ENCODE data around the gene TEX44. TPM values are rescaled to one million over a fixed set of nuclear protein-coding genes. Genes with fewer than 3 reads are reported as not detected.

Gene TEX44
- total and polyA plus RNA-seq, 9 donors, result not detected

GRCh38 chr2:231633241-231633976 lies 40.7 kb downstream of the TEX44 start:
- H3K36me3 ChIP-seq (ENCODE audit: control insufficient read depth, insufficient read depth, low read length), result no peaks in the 10 kb centered on the region
- peak overlapping the region; percentile 57 for H3K27ac ChIP-seq (ENCODE audit: low read length)
- 64% methylated on average over 9 of the region's 13 CpGs for WGBS (ENCODE audit: insufficient coverage)

GRCh38 chr2:231634412-231634811 lies 41.7 kb downstream of the TEX44 start:
- peak overlapping the region; percentile 84 for H3K27ac ChIP-seq (ENCODE audit: low read length)
- H3K27me3 ChIP-seq (ENCODE audit: control insufficient read depth, insufficient read depth, low read length), result no peaks in the 10 kb centered on the region
- WGBS (ENCODE audit: insufficient coverage), result no CpG with 5 or more reads among the region's 2 CpGs

More at GRCh38 chr2:231633241-231633976, 40.7 kb downstream of the TEX44 start:
- Histone ChIP-seq H3K4me3 (ENCODE audit: low read length) (no peak overlapping the region), H3K9me3 (replicated peaks; ENCODE audit: control insufficient read depth, low read depth, low read length) (no peaks in the 10 kb centered on the region), H3K4me1 (ENCODE audit: control insufficient read depth, insufficient read depth, low read length) (peaks cover 16% of the 10 kb centered on the region), H3K27me3 (ENCODE audit: control insufficient read depth, insufficient read depth, low read length) (no peaks in the 10 kb centered on the region)
- DNase-seq, result no peak

GRCh38 chr2:231634951-231635875 lies 42.5 kb downstream of the TEX44 start:
- 60% methylated on average over 1 of the region's 8 CpGs for WGBS (ENCODE audit: insufficient coverage)
- Histone ChIP-seq H3K36me3 (ENCODE audit: control insufficient read depth, insufficient read depth, low read length) (no peaks in the 10 kb centered on the region), H3K9me3 (replicated peaks; ENCODE audit: control insufficient read depth, low read depth, low read length) (no peaks in the 10 kb centered on the region), H3K4me1 (ENCODE audit: control insufficient read depth, insufficient read depth, low read length) (peaks cover 16% of the 10 kb centered on the region), H3K27ac (ENCODE audit: low read length) (peak overlapping the region; percentile 84), H3K27me3 (ENCODE audit: control insufficient read depth, insufficient read depth, low read length) (no peaks in the 10 kb centered on the region), H3K4me3 (ENCODE audit: low read length) (no peak overlapping the region)
- DNase-seq, result peak; percentile 69

More at GRCh38 chr2:231634412-231634811, 41.7 kb downstream of the TEX44 start:
- no peak for DNase-seq
- Histone ChIP-seq H3K4me1 (ENCODE audit: control insufficient read depth, insufficient read depth, low read length) (peaks cover 16% of the 10 kb centered on the region), H3K9me3 (replicated peaks; ENCODE audit: control insufficient read depth, low read depth, low read length) (no peaks in the 10 kb centered on the region), H3K4me3 (ENCODE audit: low read length) (no peak overlapping the region), H3K36me3 (ENCODE audit: control insufficient read depth, insufficient read depth, low read length) (no peaks in the 10 kb centered on the region)

GRCh38 chr2:231640241-231640640 lies 47.6 kb downstream of the TEX44 start:
- H3K36me3 ChIP-seq (ENCODE audit: control insufficient read depth, insufficient read depth, low read length), result no peaks in the 10 kb centered on the region
- H3K9me3 ChIP-seq (replicated peaks; ENCODE audit: control insufficient read depth, low read depth, low read length), result no peaks in the 10 kb centered on the region
- peaks cover 42% of the 10 kb centered on the region for H3K4me1 ChIP-seq (ENCODE audit: control insufficient read depth, insufficient read depth, low read length)
- no peaks in the 10 kb centered on the region for H3K27me3 ChIP-seq (ENCODE audit: control insufficient read depth, insufficient read depth, low read length)
- 50% methylated on average over 3 of the region's 6 CpGs for WGBS (ENCODE audit: insufficient coverage)
- no peak overlapping the region for H3K4me3 ChIP-seq (ENCODE audit: low read length)
- DNase-seq, result peak; percentile 88
- H3K27ac ChIP-seq (ENCODE audit: low read length), result peak overlapping the region; percentile 92

GRCh38 chr2:231640641-231641111 lies 48.0 kb downstream of the TEX44 start:
- no peak overlapping the region for H3K4me3 ChIP-seq (ENCODE audit: low read length)
- WGBS (ENCODE audit: insufficient coverage), result 44% methylated on average over 8 of the region's 11 CpGs
- H3K36me3 ChIP-seq (ENCODE audit: control insufficient read depth, insufficient read depth, low read length), result no peaks in the 10 kb centered on the region
- DNase-seq, result peak; percentile 91
- no peaks in the 10 kb centered on the region for H3K9me3 ChIP-seq (replicated peaks; ENCODE audit: control insufficient read depth, low read depth, low read length)
- peak overlapping the region; percentile 92 for H3K27ac ChIP-seq (ENCODE audit: low read length)
- H3K27me3 ChIP-seq (ENCODE audit: control insufficient read depth, insufficient read depth, low read length), result no peaks in the 10 kb centered on the region
- H3K4me1 ChIP-seq (ENCODE audit: control insufficient read depth, insufficient read depth, low read length), result peaks cover 45% of the 10 kb centered on the region

GRCh38 chr2:231642631-231643494 lies 50.2 kb downstream of the TEX44 start:
- H3K4me1 ChIP-seq (ENCODE audit: control insufficient read depth, insufficient read depth, low read length), result peaks cover 59% of the 10 kb centered on the region
- H3K9me3 ChIP-seq (replicated peaks; ENCODE audit: control insufficient read depth, low read depth, low read length), result no peaks in the 10 kb centered on the region
- H3K27me3 ChIP-seq (ENCODE audit: control insufficient read depth, insufficient read depth, low read length), result no peaks in the 10 kb centered on the region
- peak overlapping the region; percentile 25 for H3K4me3 ChIP-seq (ENCODE audit: low read length)
- peak overlapping the region; percentile 100 for H3K27ac ChIP-seq (ENCODE audit: low read length)
- WGBS (ENCODE audit: insufficient coverage), result 3% methylated on average over 13 of the region's 30 CpGs
- DNase-seq, result peak; percentile 97
- H3K36me3 ChIP-seq (ENCODE audit: control insufficient read depth, insufficient read depth, low read length), result no peaks in the 10 kb centered on the region

GRCh38 chr2:231643495-231643888 lies 50.8 kb downstream of the TEX44 start:
- Histone ChIP-seq H3K9me3 (replicated peaks; ENCODE audit: control insufficient read depth, low read depth, low read length) (no peaks in the 10 kb centered on the region), H3K27ac (ENCODE audit: low read length) (peak overlapping the region; percentile 100), H3K36me3 (ENCODE audit: control insufficient read depth, insufficient read depth, low read length) (no peaks in the 10 kb centered on the region), H3K27me3 (ENCODE audit: control insufficient read depth, insufficient read depth, low read length) (no peaks in the 10 kb centered on the region), H3K4me3 (ENCODE audit: low read length) (no peak overlapping the region), H3K4me1 (ENCODE audit: control insufficient read depth, insufficient read depth, low read length) (peaks cover 60% of the 10 kb centered on the region)
- WGBS (ENCODE audit: insufficient coverage), result no CpG with 5 or more reads among the region's 8 CpGs
- peak; percentile 39 for DNase-seq

Other genes with a start within 250 kb of the TEX44 start
- 0.62 TPM for gene B3GNT7, start 197.2 kb upstream of the TEX44 start, total RNA-seq
- gene B3GNT7, start 197.2 kb upstream of the TEX44 start, polyA plus RNA-seq (ENCODE audit: insufficient read depth in 1 of 8, insufficient read length in 8 of 8, low replicate concordance in 1 of 8), result 1 to 10 TPM in 1 of 8 donors, under 1 TPM in 7; 0.44 to 2.1 (median 0.65) TPM
- 113 TPM for gene NCL, start 128.4 kb upstream of the TEX44 start, total RNA-seq
- gene NCL, start 128.4 kb upstream of the TEX44 start, polyA plus RNA-seq (ENCODE audit: insufficient read depth in 1 of 8, insufficient read length in 8 of 8, low replicate concordance in 1 of 8), result 100 to 1,000 TPM; 578 to 862 (median 707) TPM
- 0.18 TPM for gene NMUR1, start 62.4 kb upstream of the TEX44 start, total RNA-seq
- under 1 TPM; 0.16 to 0.62 (median 0.24) TPM for gene NMUR1, start 62.4 kb upstream of the TEX44 start, polyA plus RNA-seq (ENCODE audit: insufficient read depth in 1 of 8, insufficient read length in 8 of 8, low replicate concordance in 1 of 8)
- gene PTMA, start 115.7 kb downstream of the TEX44 start, total RNA-seq, result 657 TPM
- 100 to 1,000 TPM; 598 to 939 (median 730) TPM for gene PTMA, start 115.7 kb downstream of the TEX44 start, polyA plus RNA-seq (ENCODE audit: insufficient read depth in 1 of 8, insufficient read length in 8 of 8, low replicate concordance in 1 of 8)
- gene PDE6D, start 188.4 kb downstream of the TEX44 start, total RNA-seq, result 20.3 TPM
- gene PDE6D, start 188.4 kb downstream of the TEX44 start, polyA plus RNA-seq (ENCODE audit: insufficient read depth in 1 of 8, insufficient read length in 8 of 8, low replicate concordance in 1 of 8), result 10 to 100 TPM; 17.4 to 23.6 (median 20.8) TPM
- gene COPS7B, start 193.6 kb downstream of the TEX44 start, total RNA-seq, result 21.6 TPM
- 10 to 100 TPM; 33.9 to 42.2 (median 39.5) TPM for gene COPS7B, start 193.6 kb downstream of the TEX44 start, polyA plus RNA-seq (ENCODE audit: insufficient read depth in 1 of 8, insufficient read length in 8 of 8, low replicate concordance in 1 of 8)